HepG2 (cell line): ENCODE measurements around the gene RIMBP2. TPM values are rescaled to one million over a fixed set of nuclear protein-coding genes. Genes with fewer than 3 reads are reported as not detected.

Experiments used
- ATAC-seq: fragments of 200-7000 bp; cut with Tn5 transposase; 3 replicates; pipeline ENCODE4 v1.9.1; 2020; ENCODE audit warnings: mild to moderate bottlenecking, moderate library complexity
- BruUV-seq: library from RNA; stranded (reverse); fragments of 400-500 nt; replicated peaks from 2 replicates; lab custom pipeline; 2021; lab: Mats Ljungman, UMichigan
- CTCF ChIA-PET: fragments of 300-600 bp; formaldehyde crosslinking; extraction: SDS; loops from one replicate; lab custom pipeline; 2021; ENCODE audit warnings: low total read pairs, inconsistent platforms, low intra/inter-chr PET ratio; lab: Yijun Ruan, JAX
- POLR2A ChIA-PET: fragments of 350-600 bp; sonication (Branson Sonifier 250); formaldehyde crosslinking; loops from one replicate; lab custom pipeline; 2020; ENCODE audit warnings: antibody characterized with exemption, inconsistent platforms; lab: Yijun Ruan, JAX
- DNase-seq: peaks from one replicate; pipeline ENCODE4 v3.0.0-alpha.2; 2015; ENCODE audit warnings: low spot score
- FAIRE-seq: peaks from 3 replicates; lab custom pipeline; 2011; peaks lifted over from hg19 to GRCh38; lab: Jason Lieb, UNC
- H2AFZ ChIP-seq: one replicate; pipeline ENCODE4 v1.6.1; 2011; ENCODE audit warnings: low read length, inconsistent platforms
- H3K27ac ChIP-seq: fragments of 300-600 bp; 3 replicates; pipeline ENCODE4 v1.8.0; 2011; ENCODE audit warnings: mixed run types, mild to moderate bottlenecking, mixed read lengths, low read length, inconsistent platforms; ENCODE audit not compliant: insufficient read depth; ENCODE audit errors: extremely low read length
- H3K27me3 ChIP-seq, 2 experiments: fragments of 200-600 bp in 1 of 2; 2 replicates in 1 of 2; 3 replicates in 1 of 2; pipeline versions ENCODE4 v1.6.0 to v1.8.0; 2011; ENCODE audit warnings: low read length in 2 of 2, mild to moderate bottlenecking in 2 of 2, moderate library complexity in 2 of 2, inconsistent platforms in 1 of 2; ENCODE audit not compliant: insufficient read depth in 2 of 2, control insufficient read depth in 1 of 2
- H3K36me3 ChIP-seq, 2 experiments: fragments of 200-600 bp in 1 of 2; replicated peaks in 1 of 2; 2 replicates in 1 of 2; 3 replicates in 1 of 2; pipeline versions ENCODE4 v1.5.1 to v1.8.0; 2011; ENCODE audit warnings: low read length in 2 of 2, inconsistent platforms in 1 of 2; ENCODE audit not compliant: insufficient read depth in 2 of 2, control insufficient read depth in 1 of 2
- H3K4me1 ChIP-seq: 2 replicates; pipeline ENCODE4 v1.5.1; 2012; ENCODE audit warnings: low read length, inconsistent platforms; ENCODE audit not compliant: insufficient read depth
- H3K4me2 ChIP-seq: 2 replicates; pipeline ENCODE4 v1.6.0; 2011; ENCODE audit warnings: low read depth, low read length, inconsistent platforms
- H3K4me3 ChIP-seq, 3 experiments: fragments of 200-600 bp in 1 of 3; sonication (generic), shearing (Covaris generic) in 1 of 3; replicated peaks in 1 of 3; 2 replicates each; pipeline ENCODE4 v1.5.1; 2011 to 2016; ENCODE audit warnings: low read length in 3 of 3, inconsistent platforms in 2 of 3, low read depth in 2 of 3, mild to moderate bottlenecking in 2 of 3, control low read depth in 1 of 3, mixed read lengths in 1 of 3; ENCODE audit not compliant: insufficient read depth in 1 of 3
- H3K79me2 ChIP-seq: one replicate; pipeline ENCODE4 v1.6.1; 2011; ENCODE audit warnings: low read length, inconsistent platforms; ENCODE audit not compliant: insufficient read depth
- H3K9ac ChIP-seq: 2 replicates; pipeline ENCODE4 v1.6.0; 2011; ENCODE audit warnings: mild to moderate bottlenecking, low read depth, low read length, inconsistent platforms; ENCODE audit not compliant: insufficient read depth
- H3K9me3 ChIP-seq: 2 replicates; pipeline ENCODE4 v1.5.1; 2012; ENCODE audit warnings: mild to moderate bottlenecking, low read length
- H4K20me1 ChIP-seq: 2 replicates; pipeline ENCODE4 v1.6.0; 2011; ENCODE audit warnings: inconsistent platforms, mild to moderate bottlenecking, low read length, moderate library complexity; ENCODE audit not compliant: insufficient read depth
- HIC2 ChIP-seq: sonication (generic); formaldehyde crosslinking; IDR thresholded peaks from 2 replicates; pipeline ENCODE4 v1.9.0; 2022; ENCODE audit warnings: low read depth, missing genetic modification reagents
- HOMEZ ChIP-seq: IDR thresholded peaks from 2 replicates; pipeline ENCODE4 v1.6.1; 2016; ENCODE audit warnings: low read depth
- JARID2 ChIP-seq: sonication (generic); formaldehyde crosslinking; IDR thresholded peaks from 2 replicates; pipeline ENCODE4 v1.8.1; 2023; ENCODE audit warnings: missing genetic modification reagents, inconsistent platforms; ENCODE audit not compliant: insufficient replicate concordance
- LBX2 ChIP-seq: sonication (generic); formaldehyde crosslinking; IDR thresholded peaks from 2 replicates; pipeline ENCODE4 v1.5.0; 2020; ENCODE audit warnings: missing genetic modification reagents, mild to moderate bottlenecking, borderline replicate concordance
- MTA1 ChIP-seq: sonication (generic); formaldehyde crosslinking; IDR thresholded peaks from 2 replicates; pipeline ENCODE4 v1.4.0; 2020; ENCODE audit warnings: missing genetic modification reagents, mild to moderate bottlenecking, borderline replicate concordance
- NBN ChIP-seq: fragments of 450-650 bp; conservative IDR thresholded peaks from 2 replicates; pipeline ENCODE4 v1.6.1; 2017
- NFYC ChIP-seq: IDR thresholded peaks from 2 replicates; pipeline ENCODE4 v1.6.1; 2016; ENCODE audit warnings: missing genetic modification reagents, missing compliant biosample characterization
- SNRNP70 ChIP-seq: fragments of 200-400 bp; formaldehyde crosslinking; IDR thresholded peaks from 2 replicates; pipeline ENCODE4 v1.6.1; 2017; ENCODE audit warnings: mild to moderate bottlenecking, low read depth, low read length, moderate library complexity
- STAT5B ChIP-seq: sonication (generic); formaldehyde crosslinking; IDR thresholded peaks from 2 replicates; pipeline ENCODE4 v1.4.0; 2020; ENCODE audit warnings: missing genetic modification reagents
- TEAD2 ChIP-seq: sonication (generic); formaldehyde crosslinking; IDR thresholded peaks from 2 replicates; pipeline ENCODE4 v1.9.0; 2021; ENCODE audit warnings: missing genetic modification reagents
- YY1 ChIP-seq: IDR thresholded peaks from 2 replicates; pipeline ENCODE4 v1.6.1; 2011; ENCODE audit warnings: low read length, low read depth, moderate library complexity, mild to moderate bottlenecking; ENCODE audit not compliant: insufficient read depth, insufficient replicate concordance
- ZBTB20 ChIP-seq: sonication (generic); formaldehyde crosslinking; IDR thresholded peaks from 2 replicates; pipeline ENCODE4 v1.8.1; 2023; ENCODE audit warnings: missing genetic modification reagents, low read depth, mild to moderate bottlenecking, borderline replicate concordance
- ZBTB49 ChIP-seq: sonication (generic); formaldehyde crosslinking; IDR thresholded peaks from 2 replicates; pipeline ENCODE4 v1.4.0; 2020; ENCODE audit warnings: missing genetic modification reagents, borderline replicate concordance
- ZFP41 ChIP-seq: sonication (generic); formaldehyde crosslinking; IDR thresholded peaks from 2 replicates; pipeline ENCODE4 v1.4.0; 2020; ENCODE audit warnings: mild to moderate bottlenecking, missing genetic modification reagents, borderline replicate concordance
- ZNF441 ChIP-seq: sonication (generic); formaldehyde crosslinking; IDR thresholded peaks from 2 replicates; pipeline ENCODE4 v1.7.0; 2021; ENCODE audit warnings: missing genetic modification reagents, borderline replicate concordance
- ZNF564 ChIP-seq: sonication (generic); formaldehyde crosslinking; IDR thresholded peaks from 2 replicates; pipeline ENCODE4 v1.8.1; 2023; ENCODE audit warnings: mild to moderate bottlenecking, missing genetic modification reagents
- ZNF83 ChIP-seq: sonication (generic); formaldehyde crosslinking; IDR thresholded peaks from 2 replicates; pipeline ENCODE4 v1.4.0; 2020; ENCODE audit warnings: missing genetic modification reagents, mild to moderate bottlenecking, borderline replicate concordance
- ZNF891 ChIP-seq: sonication (generic); formaldehyde crosslinking; IDR thresholded peaks from 2 replicates; pipeline ENCODE4 v1.5.0; 2020; ENCODE audit warnings: mild to moderate bottlenecking, missing genetic modification reagents
- WGBS: methylation state at CpG from one replicate; pipeline ENCODE4 v1.1.6; 2017; ENCODE audit warnings: low lambda C conversion rate; 5-methylcytosine and 5-hydroxymethylcytosine counted together
- in situ Hi-C: cut with HindIII; loops from 2 replicates; pipeline ENCODE4 v1.10.0; 2017; ENCODE audit warnings: low pct_unique_long_range_greater_than_20kb; ENCODE audit not compliant: extremely low pct_ligation_motif_present
- intact Hi-C: fragments of 100-400 bp; cut with micrococcal nuclease; formaldehyde crosslinking; loops from one replicate; pipeline ENCODE4 v1.10.0; 2022; ENCODE audit not compliant: unreplicated experiment
- polyA plus RNA-seq, 8 experiments: library from polyadenylated mRNA; depleted of rRNA in 3 of 8; stranded (reverse) in 7 of 8; unstranded in 1 of 8; fragments of >200 nt; fragmentation: Illumina TruSeq in 4 of 8; extraction: Trizol in 4 of 8; gene quantifications; 2 replicates each; pipeline versions ENCODE4 v1.2.1 to v1.2.3, GENCODE V29; 2011 to 2016; ENCODE audit warnings: low read depth in 4 of 8, missing spikeins in 1 of 8, mixed read lengths in 1 of 8; ENCODE audit not compliant: insufficient read depth in 1 of 8
- total RNA-seq, 5 experiments: library from RNA; depleted of rRNA; stranded (reverse); fragments of >200 nt; fragmentation: Illumina TruSeq; extraction: Trizol; gene quantifications; 2 replicates each; pipeline ENCODE4 v1.2.3, GENCODE V29; 2016; ENCODE audit warnings: low read depth in 1 of 5

RIMBP2 gene
- total and polyA plus RNA-seq, 2 of the 13 experiments (the other 11 are each of a cell fraction or from before 2014, with no cell fraction given) = 0.03 TPM; not detected in 1

GRCh38 chr12:130440411-130441080 lies 275.6 kb downstream of the RIMBP2 start:
- Histone ChIP-seq H4K20me1 (no peaks in the 10 kb centered on the region), H2AFZ (no peak overlapping the region), H3K4me2 (no peak overlapping the region), H3K79me2 (no peaks in the 10 kb centered on the region), H3K4me3 (no peak overlapping the region), H3K27ac (no peak overlapping the region), H3K9me3 (no peaks in the 10 kb centered on the region), H3K27me3 (peaks cover 2 to 14% of the 10 kb centered on the region in 2 experiments; a peak in 1 of 5 replicates), H3K4me1 (no peaks in the 10 kb centered on the region), H3K9ac (no peak overlapping the region), H3K36me3 (no peaks in the 10 kb centered on the region)
- intact Hi-C loops = no loop called here
- no peak for TF ChIP-seq YY1
- no peak for TF ChIP-seq JARID2 (CRISPR knock-in tag)
- TF ChIP-seq STAT5B (CRISPR knock-in tag) = no peak
- TF ChIP-seq TEAD2 (CRISPR knock-in tag) = no peak
- no peak for TF ChIP-seq NFYC
- no peak for TF ChIP-seq LBX2 (CRISPR knock-in tag)
- TF ChIP-seq ZNF564 (CRISPR knock-in tag) = no peak
- no peak for TF ChIP-seq ZBTB20 (CRISPR knock-in tag)
- no peak for TF ChIP-seq ZNF891 (CRISPR knock-in tag)
- no peak for TF ChIP-seq ZNF83 (CRISPR knock-in tag)
- TF ChIP-seq ZNF441 = no peak
- no peak for TF ChIP-seq MTA1 (CRISPR knock-in tag)
- no peak for TF ChIP-seq SNRNP70
- no peak for TF ChIP-seq HIC2 (CRISPR knock-in tag)
- no peak for TF ChIP-seq HOMEZ (CRISPR knock-in tag)
- TF ChIP-seq ZFP41 = no peak
- no peak for TF ChIP-seq ZBTB49
- no peak for TF ChIP-seq NBN
- DNase-seq (no peak), ATAC-seq (no peak), FAIRE-seq (no peak)
- ChIA-PET CTCF (no interaction called here), POLR2A (no interaction called here)
- 50% methylated on average over 16 of the region's 23 CpGs for WGBS
- no TSS peak for BruUV-seq
- in situ Hi-C loops = no loop called here
